ENCODE data around the gene PARD3.

- TF ChIP-seq CTCF (IDR thresholded peaks at IDR 0.05), result no peak
- no peak for TF ChIP-seq POLR2A (IDR thresholded peaks at IDR 0.05)
Observed at GRCh38 chr10:34454590-34455261, 360.4 kb downstream of the PARD3 start.
